ENCODE data around the gene IL4I1.

The IL4I1 gene

DNA sequence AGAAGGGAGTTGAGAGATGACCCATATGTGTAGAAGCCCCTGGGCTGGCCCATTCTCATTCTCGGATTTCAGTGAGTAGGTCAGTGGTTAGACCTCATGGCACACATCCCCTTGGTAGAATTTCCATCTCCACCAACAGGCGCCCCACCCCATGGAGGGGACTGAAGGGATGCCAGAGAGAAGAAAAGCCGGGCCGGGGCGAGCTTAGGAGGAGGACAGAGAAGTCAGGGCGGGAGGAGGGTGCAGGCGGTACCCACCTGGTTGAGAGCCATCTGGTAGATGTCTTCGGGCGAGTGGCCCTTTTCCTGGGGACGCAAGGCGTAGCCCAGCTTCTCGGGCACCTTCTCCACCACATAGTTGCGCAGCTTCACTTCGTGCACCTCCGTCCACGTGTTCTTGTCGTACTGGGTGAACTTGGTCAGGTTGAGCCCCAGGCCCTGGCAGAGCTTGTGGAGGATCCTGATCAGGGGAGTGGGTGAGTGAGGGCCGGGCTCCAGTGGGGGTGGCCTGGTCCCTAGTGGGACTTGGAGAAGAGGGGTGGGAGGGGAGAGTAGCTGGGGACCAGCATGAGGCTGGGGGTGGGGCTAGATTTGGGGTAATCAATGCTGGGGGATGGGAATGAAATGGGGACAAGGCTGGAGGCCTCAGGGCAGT, 2.5 kb downstream of the IL4I1 start:
- DNase-seq = no peak

GRCh38 chr19:49892716-49893115, 4.0 kb downstream of the IL4I1 start:
- DNase-seq = no peak

- no peak for DNase-seq
Observed at GRCh38 chr19:49891393-49891792, 5.3 kb downstream of the IL4I1 start.

- peak; percentile 81 for DNase-seq
Observed at GRCh38 chr19:49890349-49891311, 6.1 kb downstream of the IL4I1 start.

DNA sequence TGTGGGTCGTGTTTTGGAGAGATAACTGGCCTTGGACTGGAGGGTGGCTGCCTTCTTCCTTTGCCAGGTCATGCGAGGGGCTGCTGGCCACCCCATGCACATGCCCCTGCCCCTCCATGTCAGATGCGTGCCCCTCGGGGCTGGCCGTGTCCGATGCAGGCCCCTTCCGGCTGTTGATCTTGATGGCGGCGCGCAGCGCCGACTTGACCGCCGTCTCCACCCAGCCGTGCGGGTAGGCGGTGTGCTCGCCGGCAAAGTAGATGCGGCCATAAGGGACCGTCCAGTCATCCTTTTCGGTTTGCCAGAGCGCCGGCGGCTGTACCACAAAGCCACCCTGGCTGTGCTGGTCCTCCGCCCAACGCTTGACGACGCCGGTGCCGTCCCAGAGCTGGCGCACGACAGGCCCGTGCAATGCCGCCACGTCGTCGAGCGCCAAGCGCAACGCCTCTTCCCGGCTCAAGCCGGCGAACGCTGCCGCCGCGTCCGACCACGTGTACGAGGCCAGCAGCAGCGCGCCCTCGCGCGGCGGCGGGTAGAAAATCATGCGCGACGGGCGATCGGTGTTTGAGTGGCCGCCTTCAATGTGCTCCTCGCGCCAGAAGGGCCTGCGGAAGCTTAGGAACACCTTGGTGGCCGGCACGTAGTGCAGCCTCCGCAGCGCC, 6.9 kb downstream of the IL4I1 start:
- DNase-seq = peak; percentile 84

DNA sequence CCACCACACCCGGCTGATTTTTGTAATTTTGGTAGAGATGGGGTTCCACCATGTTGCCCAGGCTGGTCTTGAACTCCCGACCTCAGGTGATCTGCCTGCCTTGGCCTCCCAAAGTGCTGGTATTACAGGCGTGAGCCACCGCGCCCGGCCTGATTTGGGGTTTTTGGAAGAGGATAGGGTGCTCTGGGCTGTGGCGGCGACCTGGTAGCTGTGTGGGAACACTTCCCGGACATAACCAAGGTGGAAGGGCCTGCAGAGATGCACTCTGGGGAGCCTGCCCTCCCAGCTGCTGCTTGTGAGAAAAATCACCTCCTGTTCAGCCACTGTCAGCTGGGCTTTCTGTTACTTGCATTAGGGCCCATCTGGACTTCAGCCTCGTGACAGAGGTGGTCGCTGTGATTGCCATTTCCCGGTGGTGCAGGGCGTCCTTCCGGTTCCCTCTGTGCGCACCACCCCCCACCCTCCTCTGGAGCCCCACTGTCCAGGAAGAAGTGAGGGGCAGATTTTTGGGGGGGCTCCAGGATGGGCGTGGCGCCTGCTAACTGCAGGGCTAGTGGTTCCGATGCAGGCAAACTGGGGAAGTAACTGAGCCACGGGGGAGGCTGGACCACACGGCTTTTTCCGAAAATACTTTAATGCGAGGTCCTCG, 7.5 kb downstream of the IL4I1 start:
- DNase-seq = no peak

GRCh38 chr19:49888510-49888824, 8.2 kb downstream of the IL4I1 start:
- no peak for DNase-seq

GRCh38 chr19:49887665-49888509, 8.8 kb downstream of the IL4I1 start:
- DNase-seq = no peak

DNA sequence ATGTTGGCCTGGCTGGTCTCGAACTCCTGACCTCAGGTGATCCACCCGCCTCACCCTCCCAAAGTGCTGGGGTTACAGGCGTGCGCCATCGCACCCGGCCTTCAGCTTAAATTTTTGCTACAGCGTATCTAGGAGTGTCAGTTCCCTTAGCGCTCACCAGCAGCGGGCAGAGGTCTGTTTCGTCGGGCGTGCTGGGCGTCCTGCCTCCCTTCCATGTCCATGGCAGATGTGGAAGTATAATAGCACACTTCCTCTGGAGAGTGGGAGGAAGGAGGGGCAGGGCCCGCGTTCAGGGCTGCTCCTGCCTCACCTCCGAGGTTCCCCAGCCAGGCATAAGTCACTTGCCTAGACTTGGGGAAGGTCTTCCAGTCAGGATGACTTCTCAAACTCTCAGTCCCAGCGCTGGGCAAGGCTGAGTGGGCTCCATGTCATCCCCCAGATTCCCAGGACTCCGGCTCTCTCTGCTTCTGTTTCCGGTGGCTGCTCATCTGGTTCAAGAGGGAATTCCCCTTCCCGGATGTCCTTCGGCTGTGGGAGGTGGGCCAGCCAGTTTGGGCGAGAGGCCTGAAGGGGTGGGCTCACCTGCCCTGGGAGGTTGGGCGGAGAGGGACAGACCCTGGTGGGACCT, 9.5 kb downstream of the IL4I1 start:
- no peak for DNase-seq

DNA sequence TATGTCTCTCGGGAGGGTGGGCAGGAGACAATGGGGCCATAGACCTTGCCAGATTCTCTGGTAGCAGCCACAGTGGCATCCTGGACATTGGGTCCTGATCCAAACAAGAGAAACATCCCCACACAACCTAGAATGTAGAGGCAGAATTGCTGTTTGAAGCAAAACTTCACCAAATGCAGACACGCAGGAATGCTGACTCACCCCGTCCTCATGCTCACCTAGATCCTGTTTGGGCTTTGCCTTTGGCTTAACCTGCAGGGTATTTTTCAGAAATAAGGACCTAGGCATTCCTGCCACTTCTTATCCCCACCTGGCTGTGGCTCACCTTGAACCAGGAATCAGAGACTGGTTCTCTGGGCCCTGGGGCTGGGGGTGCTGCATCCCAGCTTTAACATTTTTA, 11.9 kb downstream of the IL4I1 start:
- DNase-seq = no peak

DNA sequence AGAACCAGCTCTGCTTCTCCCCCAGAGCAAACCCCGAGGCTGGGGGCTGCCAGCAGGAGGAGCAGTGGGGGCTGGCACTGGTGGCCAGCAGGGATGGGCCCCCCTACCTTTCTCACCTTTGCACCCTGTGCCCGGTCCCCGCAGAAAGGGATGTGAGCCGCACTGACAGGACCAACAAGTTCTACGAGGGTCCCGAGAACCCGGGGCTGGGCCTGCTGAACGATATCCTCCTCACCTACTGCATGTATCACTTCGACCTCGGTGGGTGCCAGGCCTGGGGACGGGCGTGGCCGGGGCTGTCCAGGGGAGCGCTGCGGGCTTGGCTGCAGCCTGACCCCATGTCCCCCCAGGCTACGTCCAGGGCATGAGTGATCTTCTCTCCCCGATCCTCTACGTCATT, 12.6 kb downstream of the IL4I1 start:
- DNase-seq = no peak

DNA sequence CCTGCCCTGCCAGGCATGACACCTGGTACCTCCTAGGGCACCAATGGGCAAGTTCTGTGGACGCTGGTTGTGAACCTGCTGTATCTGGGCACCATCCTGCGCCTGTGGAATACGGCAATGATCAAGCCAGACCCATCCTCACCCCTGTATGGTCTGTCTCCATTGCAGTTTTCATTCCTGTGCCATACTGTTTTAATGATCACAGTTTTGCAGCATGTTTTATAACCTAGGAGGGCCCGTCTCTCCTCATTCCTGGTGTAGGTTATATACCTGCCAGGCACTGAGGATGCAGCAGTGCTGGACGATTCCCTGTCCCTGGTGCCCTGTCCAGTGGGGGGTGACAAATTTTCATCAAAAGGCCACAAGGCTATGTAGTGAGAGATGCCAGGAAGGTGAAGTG, 13.6 kb downstream of the IL4I1 start:
- no peak for DNase-seq

GRCh38 chr19:49882643-49883042, 14.0 kb downstream of the IL4I1 start:
- DNase-seq = no peak

DNA sequence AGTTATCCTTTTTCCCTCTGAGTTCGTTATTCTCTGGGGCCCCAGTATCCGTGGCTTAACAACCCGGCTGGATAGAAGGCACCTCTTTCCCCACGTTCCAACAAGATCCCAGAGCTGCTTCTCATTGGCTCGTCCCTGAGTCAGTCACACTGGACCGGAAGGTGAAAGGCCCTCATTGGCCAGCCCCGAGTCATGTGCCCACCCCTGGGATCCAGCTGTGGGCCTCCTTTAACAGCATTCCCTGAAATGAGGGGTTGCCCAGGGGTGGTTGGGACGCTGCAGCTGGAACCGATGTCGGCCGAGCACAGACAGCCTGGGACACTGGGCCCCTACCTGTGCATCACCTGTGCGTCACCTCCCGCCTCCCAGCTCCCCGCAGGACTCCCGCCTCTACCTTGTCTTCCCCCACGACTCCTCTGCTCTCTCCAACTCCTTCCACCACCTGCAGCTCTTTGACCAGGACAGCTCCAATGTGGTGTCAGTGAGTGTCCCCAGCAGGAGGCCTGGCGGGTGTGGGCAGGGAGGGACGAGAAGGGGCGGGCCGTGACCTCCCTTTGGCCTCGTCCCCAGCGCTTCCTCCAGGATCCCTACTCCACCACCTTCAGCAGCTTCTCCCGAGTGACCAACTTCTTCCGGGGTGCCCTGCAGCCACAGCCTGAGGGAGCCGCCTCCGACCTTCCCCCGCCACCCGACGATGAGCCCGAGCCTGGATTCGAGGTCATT, 14.9 kb downstream of the IL4I1 start:
- no peak for DNase-seq

DNA sequence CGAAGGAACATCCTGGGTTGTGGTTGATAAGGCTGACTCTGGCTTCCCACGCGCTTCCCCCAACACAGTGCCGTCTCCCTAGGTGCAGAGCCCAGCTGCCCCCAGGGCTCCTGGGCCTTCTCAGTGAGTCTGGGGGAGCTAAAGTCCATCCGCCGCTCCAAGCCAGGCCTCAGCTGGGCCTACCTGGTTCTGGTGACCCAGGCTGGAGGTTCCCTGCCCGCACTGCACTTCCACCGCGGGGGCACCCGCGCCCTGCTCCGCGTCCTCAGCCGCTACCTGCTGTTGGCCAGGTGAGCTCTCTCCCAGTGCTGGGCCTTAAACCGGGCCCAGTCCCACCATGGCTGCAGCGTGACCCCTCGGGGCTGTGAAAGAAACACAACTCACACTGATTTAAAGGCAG, 15.5 kb downstream of the IL4I1 start:
- no peak for DNase-seq

- DNase-seq = no peak
Observed at GRCh38 chr19:49880162-49880869, 16.4 kb downstream of the IL4I1 start.

DNA sequence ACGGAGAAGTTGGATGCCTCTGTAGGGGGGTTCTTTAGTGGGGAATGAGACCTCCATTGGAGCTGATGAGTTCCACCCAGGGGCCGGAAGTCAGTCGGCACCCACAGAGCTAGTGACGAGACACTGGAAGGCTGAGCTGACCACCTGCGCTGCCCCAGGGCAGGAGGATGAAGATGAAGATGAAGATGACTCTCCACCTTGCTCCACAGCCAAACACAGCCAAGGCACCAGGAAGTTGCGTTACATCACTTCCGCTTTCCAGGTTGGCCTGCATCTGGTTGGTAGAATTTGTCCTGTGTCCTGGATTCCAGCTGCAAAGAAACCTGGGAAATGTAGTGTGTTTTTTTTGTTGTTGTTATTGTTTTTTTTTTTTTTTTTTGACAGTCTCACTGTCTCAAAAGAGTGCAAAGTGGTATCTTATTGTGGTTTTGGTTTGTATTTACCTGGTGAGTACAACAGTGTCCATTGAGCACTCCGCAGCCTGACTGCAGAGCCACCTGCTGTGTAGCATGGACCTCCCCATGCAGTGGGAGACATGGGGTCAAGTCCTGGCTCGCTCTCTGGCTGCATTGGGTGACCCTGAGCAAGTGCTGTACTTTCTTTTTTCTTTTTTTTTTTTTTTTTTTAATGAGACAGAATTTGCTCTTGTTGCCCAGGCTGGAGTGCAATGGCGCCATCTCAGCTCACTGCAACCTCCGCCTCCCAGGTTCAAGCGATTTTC, 17.3 kb downstream of the IL4I1 start:
- DNase-seq = no peak

DNA sequence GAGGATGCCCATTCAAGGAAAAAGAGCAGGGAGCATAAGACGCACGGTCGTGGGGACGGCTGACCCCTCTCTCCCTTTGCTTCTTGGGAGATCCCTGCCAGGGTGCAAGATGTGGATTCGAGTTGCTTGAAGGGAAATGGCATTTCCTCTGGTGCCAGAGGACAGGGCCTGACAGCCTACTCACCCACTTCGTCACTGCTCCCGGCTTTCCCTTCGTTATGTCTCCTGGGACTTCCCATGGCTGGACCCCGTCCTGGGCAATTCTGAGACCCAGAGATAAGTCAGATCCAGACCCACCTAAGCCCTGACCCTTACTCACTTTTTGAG, 18.0 kb downstream of the IL4I1 start:
- no peak for DNase-seq

GRCh38 chr19:49877879-49878743, 18.6 kb downstream of the IL4I1 start:
- peak; percentile 99 for DNase-seq
